Measurements from ENCODE around the gene PRKCQ.

Gene PRKCQ

GRCh38 chr10:6396226-6396625 is 183.8 kb downstream of the PRKCQ start:
- H3K9me3 ChIP-seq (replicated peaks in 1 of 2; ENCODE audit: control insufficient read depth in 2 of 2, insufficient read depth in 1 of 2, low read depth in 1 of 2, low read length in 2 of 2) = no peaks in the 10 kb centered on the region
- H2BK12ac ChIP-seq (ENCODE audit: low read length) = no peak overlapping the region
- H2AK5ac ChIP-seq (ENCODE audit: low read depth, low read length) = no peak overlapping the region
- DNase-seq (ENCODE audit: low spot score) = no peak
- H3K14ac ChIP-seq (ENCODE audit: low read length) = no peak overlapping the region
- no peak overlapping the region for H3K9ac ChIP-seq (ENCODE audit: low read depth, low read length, poor library complexity)
- H4K91ac ChIP-seq (ENCODE audit: low read depth, low read length, poor library complexity) = no peak overlapping the region
- no peaks in the 10 kb centered on the region for H3K4me1 ChIP-seq (ENCODE audit: control insufficient read depth in 2 of 2, insufficient read depth in 1 of 2, low read depth in 1 of 2, low read length in 2 of 2)
- H3K4ac ChIP-seq (ENCODE audit: low read length) = no peak overlapping the region
- H3K23ac ChIP-seq (ENCODE audit: low read depth, low read length, poor library complexity) = no peak overlapping the region
- no peak overlapping the region for H2BK120ac ChIP-seq (ENCODE audit: low read depth, low read length)
- no peak overlapping the region for H2BK15ac ChIP-seq (ENCODE audit: low read length)
- no CpG with 5 or more reads among the region's 4 CpGs for WGBS, 2 donors (ENCODE audit: extremely low coverage in 2 of 2, insufficient read length in 2 of 2, insufficient replicate concordance in 1 of 2)
- H3K4me3 ChIP-seq (ENCODE audit: low read length in 2 of 2) = no peak overlapping the region
- H3K27ac ChIP-seq (replicated peaks; ENCODE audit: low read length) = no peak overlapping the region
- H4K8ac ChIP-seq (ENCODE audit: low read depth, low read length) = no peak overlapping the region
- no peaks in the 10 kb centered on the region for H3K79me1 ChIP-seq (ENCODE audit: low read depth, low read length)
- H3K18ac ChIP-seq (ENCODE audit: low read length) = no peak overlapping the region
- H3K27me3 ChIP-seq (ENCODE audit: control insufficient read depth in 3 of 3, insufficient read depth in 3 of 3, low read depth in 1 of 3, low read length in 3 of 3) = no peaks in the 10 kb centered on the region
- H3K4me2 ChIP-seq (ENCODE audit: insufficient read depth, low read length, poor library complexity, severe bottlenecking) = no peak overlapping the region
- no peaks in the 10 kb centered on the region for H3K36me3 ChIP-seq (replicated peaks in 1 of 2; ENCODE audit: control insufficient read depth in 2 of 2, insufficient read depth in 2 of 2, low read length in 2 of 2)
- no peak overlapping the region for H2AFZ ChIP-seq (ENCODE audit: low read length)
- no peak overlapping the region for H2BK5ac ChIP-seq (ENCODE audit: low read length)

- Histone ChIP-seq H2BK120ac (ENCODE audit: low read depth, low read length) (no peak overlapping the region), H3K4ac (ENCODE audit: low read length) (no peak overlapping the region), H3K9ac (ENCODE audit: low read depth, low read length, poor library complexity) (no peak overlapping the region), H3K9me3 (replicated peaks in 1 of 2; ENCODE audit: control insufficient read depth in 2 of 2, insufficient read depth in 1 of 2, low read depth in 1 of 2, low read length in 2 of 2) (no peaks in the 10 kb centered on the region), H3K27me3 (ENCODE audit: control insufficient read depth in 3 of 3, insufficient read depth in 3 of 3, low read depth in 1 of 3, low read length in 3 of 3) (no peaks in the 10 kb centered on the region), H2AK5ac (ENCODE audit: low read depth, low read length) (no peak overlapping the region), H2BK12ac (ENCODE audit: low read length) (no peak overlapping the region), H2AFZ (ENCODE audit: low read length) (no peak overlapping the region), H3K4me2 (ENCODE audit: insufficient read depth, low read length, poor library complexity, severe bottlenecking) (no peak overlapping the region), H2BK15ac (ENCODE audit: low read length) (no peak overlapping the region), H4K91ac (ENCODE audit: low read depth, low read length, poor library complexity) (no peak overlapping the region), H3K36me3 (replicated peaks in 1 of 2; ENCODE audit: control insufficient read depth in 2 of 2, insufficient read depth in 2 of 2, low read length in 2 of 2) (no peaks in the 10 kb centered on the region), H3K14ac (ENCODE audit: low read length) (no peak overlapping the region), H3K79me1 (ENCODE audit: low read depth, low read length) (no peaks in the 10 kb centered on the region), H4K8ac (ENCODE audit: low read depth, low read length) (no peak overlapping the region), H2BK5ac (ENCODE audit: low read length) (no peak overlapping the region), H3K4me1 (ENCODE audit: control insufficient read depth in 2 of 2, insufficient read depth in 1 of 2, low read depth in 1 of 2, low read length in 2 of 2) (no peaks in the 10 kb centered on the region), H3K27ac (replicated peaks; ENCODE audit: low read length) (no peak overlapping the region), H3K18ac (ENCODE audit: low read length) (no peak overlapping the region), H3K23ac (ENCODE audit: low read depth, low read length, poor library complexity) (no peak overlapping the region), H3K4me3 (ENCODE audit: low read length in 2 of 2) (no peak overlapping the region)
- no CpG with 5 or more reads among the region's 8 CpGs for whole genome bisulfite sequencing, 2 donors (ENCODE audit: extremely low coverage in 2 of 2, insufficient read length in 2 of 2, insufficient replicate concordance in 1 of 2)
- no peak for DNase-seq (ENCODE audit: low spot score)
These were observed 184.5 kb downstream of the PRKCQ start for GRCh38 chr10:6395606-6396005.

DNA sequence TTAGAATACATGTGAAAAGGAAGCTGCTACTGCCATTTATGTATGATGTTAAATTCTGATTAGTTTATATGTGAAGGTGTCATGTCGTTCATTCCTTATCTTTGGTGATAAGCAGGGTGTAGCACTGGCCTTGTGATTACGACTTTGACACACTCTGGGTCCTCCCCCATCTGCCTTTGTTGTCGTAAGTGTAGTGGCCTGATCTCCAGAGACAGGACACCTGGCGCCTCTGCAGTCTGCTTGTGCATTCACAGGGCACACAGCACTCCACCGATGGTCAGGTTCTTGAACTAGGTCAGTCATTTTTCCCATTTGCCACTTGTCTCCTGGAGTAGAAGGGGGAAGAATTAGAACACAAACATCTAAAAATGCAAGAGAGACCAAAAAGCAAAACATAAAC is 186.0 kb downstream of the PRKCQ start:
- no CpG with 5 or more reads among the region's 5 CpGs for WGBS, 2 donors (ENCODE audit: extremely low coverage in 2 of 2, insufficient read length in 2 of 2, insufficient replicate concordance in 1 of 2)

GRCh38 chr10:6393168-6393567 is 186.9 kb downstream of the PRKCQ start:
- H2BK5ac ChIP-seq (ENCODE audit: low read length) = no peak overlapping the region
- no CpG with 5 or more reads among the region's 2 CpGs for WGBS, 2 donors (ENCODE audit: extremely low coverage in 2 of 2, insufficient read length in 2 of 2, insufficient replicate concordance in 1 of 2)
- no peak overlapping the region for H3K14ac ChIP-seq (ENCODE audit: low read length)
- no peak overlapping the region for H2AK5ac ChIP-seq (ENCODE audit: low read depth, low read length)
- H3K4me3 ChIP-seq (ENCODE audit: low read length in 2 of 2) = no peak overlapping the region
- H2AFZ ChIP-seq (ENCODE audit: low read length) = no peak overlapping the region
- H3K23ac ChIP-seq (ENCODE audit: low read depth, low read length, poor library complexity) = no peak overlapping the region
- H3K18ac ChIP-seq (ENCODE audit: low read length) = no peak overlapping the region
- peaks cover 0 to 1% of the 10 kb centered on the region in 2 donors for H3K9me3 ChIP-seq (replicated peaks in 1 of 2; ENCODE audit: control insufficient read depth in 2 of 2, insufficient read depth in 1 of 2, low read depth in 1 of 2, low read length in 2 of 2)
- H2BK15ac ChIP-seq (ENCODE audit: low read length) = no peak overlapping the region
- no peaks in the 10 kb centered on the region for H3K27me3 ChIP-seq (ENCODE audit: control insufficient read depth in 3 of 3, insufficient read depth in 3 of 3, low read depth in 1 of 3, low read length in 3 of 3)
- no peaks in the 10 kb centered on the region for H3K4me1 ChIP-seq (ENCODE audit: control insufficient read depth in 2 of 2, insufficient read depth in 1 of 2, low read depth in 1 of 2, low read length in 2 of 2)
- DNase-seq (ENCODE audit: low spot score) = no peak
- H3K9ac ChIP-seq (ENCODE audit: low read depth, low read length, poor library complexity) = no peak overlapping the region
- H2BK120ac ChIP-seq (ENCODE audit: low read depth, low read length) = no peak overlapping the region
- no peaks in the 10 kb centered on the region for H3K36me3 ChIP-seq (replicated peaks in 1 of 2; ENCODE audit: control insufficient read depth in 2 of 2, insufficient read depth in 2 of 2, low read length in 2 of 2)
- no peak overlapping the region for H3K4ac ChIP-seq (ENCODE audit: low read length)
- no peak overlapping the region for H3K4me2 ChIP-seq (ENCODE audit: insufficient read depth, low read length, poor library complexity, severe bottlenecking)
- no peak overlapping the region for H4K8ac ChIP-seq (ENCODE audit: low read depth, low read length)
- H3K27ac ChIP-seq (replicated peaks; ENCODE audit: low read length) = no peak overlapping the region
- no peaks in the 10 kb centered on the region for H3K79me1 ChIP-seq (ENCODE audit: low read depth, low read length)
- H2BK12ac ChIP-seq (ENCODE audit: low read length) = no peak overlapping the region
- H4K91ac ChIP-seq (ENCODE audit: low read depth, low read length, poor library complexity) = no peak overlapping the region

More for the DNA sequence above, 186.0 kb downstream of the PRKCQ start:
- H4K91ac ChIP-seq (ENCODE audit: low read depth, low read length, poor library complexity) = no peak overlapping the region
- no peak overlapping the region for H3K14ac ChIP-seq (ENCODE audit: low read length)
- no peak overlapping the region for H3K9ac ChIP-seq (ENCODE audit: low read depth, low read length, poor library complexity)
- no peak overlapping the region for H2BK5ac ChIP-seq (ENCODE audit: low read length)
- H3K18ac ChIP-seq (ENCODE audit: low read length) = no peak overlapping the region
- H2BK15ac ChIP-seq (ENCODE audit: low read length) = no peak overlapping the region
- no peaks in the 10 kb centered on the region for H3K79me1 ChIP-seq (ENCODE audit: low read depth, low read length)
- H2AFZ ChIP-seq (ENCODE audit: low read length) = no peak overlapping the region
- no peaks in the 10 kb centered on the region for H3K27me3 ChIP-seq (ENCODE audit: control insufficient read depth in 3 of 3, insufficient read depth in 3 of 3, low read depth in 1 of 3, low read length in 3 of 3)
- H3K4me2 ChIP-seq (ENCODE audit: insufficient read depth, low read length, poor library complexity, severe bottlenecking) = no peak overlapping the region
- no peaks in the 10 kb centered on the region for H3K9me3 ChIP-seq (replicated peaks in 1 of 2; ENCODE audit: control insufficient read depth in 2 of 2, insufficient read depth in 1 of 2, low read depth in 1 of 2, low read length in 2 of 2)
- no peak overlapping the region for H4K8ac ChIP-seq (ENCODE audit: low read depth, low read length)
- no peak overlapping the region for H3K4ac ChIP-seq (ENCODE audit: low read length)
- H2AK5ac ChIP-seq (ENCODE audit: low read depth, low read length) = no peak overlapping the region
- H3K23ac ChIP-seq (ENCODE audit: low read depth, low read length, poor library complexity) = no peak overlapping the region
- H2BK12ac ChIP-seq (ENCODE audit: low read length) = no peak overlapping the region
- H2BK120ac ChIP-seq (ENCODE audit: low read depth, low read length) = no peak overlapping the region
- no peaks in the 10 kb centered on the region for H3K4me1 ChIP-seq (ENCODE audit: control insufficient read depth in 2 of 2, insufficient read depth in 1 of 2, low read depth in 1 of 2, low read length in 2 of 2)
- DNase-seq (ENCODE audit: low spot score) = no peak
- no peaks in the 10 kb centered on the region for H3K36me3 ChIP-seq (replicated peaks in 1 of 2; ENCODE audit: control insufficient read depth in 2 of 2, insufficient read depth in 2 of 2, low read length in 2 of 2)
- no peak overlapping the region for H3K27ac ChIP-seq (replicated peaks; ENCODE audit: low read length)
- H3K4me3 ChIP-seq (ENCODE audit: low read length in 2 of 2) = no peak overlapping the region
